GM10266 (cell line): Measurements from ENCODE around the gene MXD1.

ENCODE experiments used
- DNase-seq: peaks from one replicate; pipeline ENCODE4 v3.0.0; 2012; ENCODE audit errors: extremely low spot score
- CTCF ChIP-seq: IDR thresholded peaks from 2 replicates; pipeline ENCODE4 v1.5.1; 2012; ENCODE audit warnings: mild to moderate bottlenecking, low read depth; ENCODE audit not compliant: control insufficient read depth, insufficient read depth; ENCODE audit errors: missing control alignments

Gene MXD1

GRCh38 chr2:69918401-69918800, 3.5 kb downstream of the MXD1 start:
- no peak for TF ChIP-seq CTCF
- DNase-seq = no peak

DNA sequence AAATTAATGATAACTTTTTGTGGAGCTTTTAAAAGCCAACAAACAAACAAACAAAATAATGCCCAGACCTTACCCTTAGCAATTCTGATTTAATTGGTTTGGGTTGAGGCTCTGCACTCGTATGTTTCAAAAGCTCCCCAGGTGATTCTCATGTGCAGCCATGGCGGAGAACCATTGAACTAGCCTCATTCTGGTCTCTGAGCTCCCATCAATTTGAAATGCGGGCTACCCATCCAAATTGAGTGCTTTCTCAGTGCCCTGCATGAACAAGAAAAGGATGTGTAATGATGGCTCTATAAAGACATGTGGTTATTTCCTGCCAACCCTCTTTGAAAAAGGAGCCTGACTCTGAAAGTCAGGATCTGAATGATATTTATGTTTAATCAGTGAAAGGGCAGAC, 8.2 kb downstream of the MXD1 start:
- no peak for DNase-seq
- no peak for TF ChIP-seq CTCF

DNA sequence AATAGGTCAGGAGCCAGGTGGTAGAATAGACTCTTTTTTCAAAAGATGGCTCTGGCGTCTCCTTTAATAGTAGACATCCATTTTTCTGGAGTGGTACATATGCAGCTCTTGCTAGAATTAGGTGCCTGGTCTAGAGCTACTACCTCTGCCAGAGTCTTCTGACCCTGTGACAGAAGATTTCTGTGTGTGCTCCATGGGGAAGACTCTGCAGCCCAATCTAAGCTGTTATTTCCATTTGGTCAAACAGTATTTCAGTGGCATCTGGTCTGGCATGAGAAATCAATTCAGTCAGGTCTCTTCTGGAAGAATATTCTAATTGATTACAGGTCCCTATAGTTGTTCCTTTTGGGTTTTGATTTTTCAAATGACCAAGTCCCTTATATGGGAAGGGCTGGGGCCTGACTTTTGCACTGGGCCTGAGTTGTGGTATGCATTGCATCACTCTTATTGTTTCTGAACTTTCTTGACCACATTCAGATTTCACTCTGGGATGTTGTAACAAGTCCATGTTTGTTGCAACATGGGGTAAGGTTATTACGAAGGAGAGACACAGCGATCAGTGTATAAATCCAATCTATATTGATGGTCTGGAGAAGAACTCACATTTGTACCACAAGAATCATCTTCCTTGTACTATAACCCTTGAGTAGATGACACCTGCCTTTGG, 12.1 kb downstream of the MXD1 start:
- TF ChIP-seq CTCF = no peak
- DNase-seq = no peak

- no peak for DNase-seq
- no peak for TF ChIP-seq CTCF
Measured at GRCh38 chr2:69931832-69932595, 17.1 kb downstream of the MXD1 start.

- DNase-seq = no peak
- TF ChIP-seq CTCF = no peak
Measured at GRCh38 chr2:69932596-69932922, 17.6 kb downstream of the MXD1 start.

GRCh38 chr2:69933254-69933828, 18.4 kb downstream of the MXD1 start:
- no peak for DNase-seq

More at GRCh38 chr2:69933254-69933828, 18.4 kb downstream of the MXD1 start:
- no peak for TF ChIP-seq CTCF
